Measurements from ENCODE around the gene TSTD1.

The TSTD1 gene

GRCh38 chr1:161038523-161039153 is at the start of gene TSTD1:
Gene TSTD1, minus strand, starts transcription at chr1:161038964. Its CDS starts 75 bp downstream, at chr1:161038889.
- peak; percentile 92 for DNase-seq (ENCODE audit: low spot score)
- no peak for TF ChIP-seq CTCF (IDR thresholded peaks at IDR 0.05; ENCODE audit: extremely low read depth, missing control alignments)

- TF ChIP-seq CTCF (IDR thresholded peaks at IDR 0.05; ENCODE audit: extremely low read depth, missing control alignments) = no peak
- no peak for DNase-seq (ENCODE audit: low spot score)
These were observed 47.7 kb upstream of the TSTD1 start for GRCh38 chr1:161086457-161086856.

- DNase-seq (ENCODE audit: low spot score) = no peak
- TF ChIP-seq CTCF (IDR thresholded peaks at IDR 0.05; ENCODE audit: extremely low read depth, missing control alignments) = no peak
These were observed 46.4 kb upstream of the TSTD1 start for GRCh38 chr1:161085165-161085564.

- no peak for TF ChIP-seq CTCF (IDR thresholded peaks at IDR 0.05; ENCODE audit: extremely low read depth, missing control alignments)
- DNase-seq (ENCODE audit: low spot score) = no peak
These were observed 45.8 kb upstream of the TSTD1 start for GRCh38 chr1:161084597-161084988.

- no peak for TF ChIP-seq CTCF (IDR thresholded peaks at IDR 0.05; ENCODE audit: extremely low read depth, missing control alignments)
- DNase-seq (ENCODE audit: low spot score) = no peak
These were observed 45.2 kb upstream of the TSTD1 start for GRCh38 chr1:161083748-161084596.

GRCh38 chr1:161082996-161083747 is 44.4 kb upstream of the TSTD1 start:
- no peak for TF ChIP-seq CTCF (IDR thresholded peaks at IDR 0.05; ENCODE audit: extremely low read depth, missing control alignments)
- no peak for DNase-seq (ENCODE audit: low spot score)

- TF ChIP-seq CTCF (IDR thresholded peaks at IDR 0.05; ENCODE audit: extremely low read depth, missing control alignments) = no peak
- DNase-seq (ENCODE audit: low spot score) = no peak
These were observed 43.7 kb upstream of the TSTD1 start for GRCh38 chr1:161082483-161082882.

All from GM20000 (cell line).